ENCODE measurements around the gene BICD2.

The BICD2 gene

DNA sequence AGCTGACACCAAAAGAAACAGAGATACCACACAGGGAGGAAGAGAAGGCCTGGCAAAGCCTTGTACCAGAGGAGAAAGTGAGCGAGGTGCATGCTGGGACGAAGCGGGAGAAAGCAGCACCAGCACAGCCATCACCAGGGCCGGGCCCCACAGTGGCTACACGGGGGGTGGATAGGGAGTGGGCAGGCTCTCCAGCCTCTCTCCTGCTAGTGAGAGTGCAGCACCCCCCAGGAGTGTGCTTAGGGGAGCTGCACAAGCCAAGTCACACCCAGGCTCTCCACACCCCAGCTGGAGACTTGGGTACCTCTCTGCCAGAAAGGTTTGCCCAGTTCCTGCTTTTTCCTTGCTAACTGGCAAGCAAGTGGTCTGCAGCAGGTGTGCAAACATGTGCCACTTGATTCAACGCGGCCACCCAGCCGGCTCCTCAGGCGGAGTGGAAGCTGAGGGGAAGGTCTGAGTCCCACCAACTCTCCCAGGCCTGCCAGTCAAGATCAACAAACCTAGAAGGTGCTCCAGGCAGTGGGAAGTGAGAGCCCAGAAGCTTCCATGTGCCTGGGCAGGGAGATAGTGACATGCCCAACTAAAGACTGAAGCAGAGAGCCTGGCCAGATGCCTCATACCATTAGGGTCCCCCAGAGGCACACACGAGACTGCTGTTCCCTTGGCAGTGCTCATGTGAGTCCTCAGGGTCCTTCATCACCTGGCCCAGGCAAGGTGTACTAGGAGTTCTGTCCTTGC, 39.9 kb downstream of the BICD2 start:
- peaks cover 41% of the 10 kb centered on the region for H3F3A ChIP-seq (ENCODE audit: insufficient read depth)
- H3K27ac ChIP-seq (ENCODE audit: low read depth, low read length), result peak overlapping the region; percentile 87
- no peak overlapping the region for H2AFZ ChIP-seq (ENCODE audit: low read depth, low read length, severe bottlenecking)
- H4K20me1 ChIP-seq (ENCODE audit: low read depth, low read length), result peaks cover 5% of the 10 kb centered on the region; the same call in 1 of the 2 replicates
- H3K4me2 ChIP-seq (ENCODE audit: low read depth, low read length, poor library complexity, severe bottlenecking), result peak overlapping the region; percentile 46
- peaks cover 9% of the 10 kb centered on the region; the same call in 1 of the 2 replicates for H3K36me3 ChIP-seq (ENCODE audit: low read length)
- no peak for TF ChIP-seq EZH2phosphoT487 (conservative IDR thresholded peaks at IDR 0.05; ENCODE audit: low read length)
- TF ChIP-seq, protein P1, sequence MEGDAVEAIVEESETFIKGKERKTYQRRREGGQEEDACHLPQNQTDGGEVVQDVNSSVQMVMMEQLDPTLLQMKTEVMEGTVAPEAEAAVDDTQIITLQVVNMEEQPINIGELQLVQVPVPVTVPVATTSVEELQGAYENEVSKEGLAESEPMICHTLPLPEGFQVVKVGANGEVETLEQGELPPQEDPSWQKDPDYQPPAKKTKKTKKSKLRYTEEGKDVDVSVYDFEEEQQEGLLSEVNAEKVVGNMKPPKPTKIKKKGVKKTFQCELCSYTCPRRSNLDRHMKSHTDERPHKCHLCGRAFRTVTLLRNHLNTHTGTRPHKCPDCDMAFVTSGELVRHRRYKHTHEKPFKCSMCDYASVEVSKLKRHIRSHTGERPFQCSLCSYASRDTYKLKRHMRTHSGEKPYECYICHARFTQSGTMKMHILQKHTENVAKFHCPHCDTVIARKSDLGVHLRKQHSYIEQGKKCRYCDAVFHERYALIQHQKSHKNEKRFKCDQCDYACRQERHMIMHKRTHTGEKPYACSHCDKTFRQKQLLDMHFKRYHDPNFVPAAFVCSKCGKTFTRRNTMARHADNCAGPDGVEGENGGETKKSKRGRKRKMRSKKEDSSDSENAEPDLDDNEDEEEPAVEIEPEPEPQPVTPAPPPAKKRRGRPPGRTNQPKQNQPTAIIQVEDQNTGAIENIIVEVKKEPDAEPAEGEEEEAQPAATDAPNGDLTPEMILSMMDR (IDR thresholded peaks at IDR 0.05; ENCODE audit: insufficient read depth, low read length, poor library complexity, severe bottlenecking), result no peak
- H3K27me3 ChIP-seq (ENCODE audit: low read length), result no peaks in the 10 kb centered on the region
- H3K9me2 ChIP-seq (replicated peaks; ENCODE audit: insufficient read depth, low read length), result no peaks in the 10 kb centered on the region
- peaks cover 16% of the 10 kb centered on the region; the same call in 1 of the 2 replicates for H3K79me2 ChIP-seq (ENCODE audit: insufficient read depth, low read length)
- 0 out of 2 replicates have a peak overlapping the region, but pooled peaks have one; percentile 4 for H3K9ac ChIP-seq (ENCODE audit: low read length)
- H3K9me3 ChIP-seq (ENCODE audit: insufficient read depth, low read length), result no peaks in the 10 kb centered on the region
- no peak overlapping the region for H3K4me3 ChIP-seq (ENCODE audit: insufficient read depth, low read length, poor library complexity, severe bottlenecking)

DNA sequence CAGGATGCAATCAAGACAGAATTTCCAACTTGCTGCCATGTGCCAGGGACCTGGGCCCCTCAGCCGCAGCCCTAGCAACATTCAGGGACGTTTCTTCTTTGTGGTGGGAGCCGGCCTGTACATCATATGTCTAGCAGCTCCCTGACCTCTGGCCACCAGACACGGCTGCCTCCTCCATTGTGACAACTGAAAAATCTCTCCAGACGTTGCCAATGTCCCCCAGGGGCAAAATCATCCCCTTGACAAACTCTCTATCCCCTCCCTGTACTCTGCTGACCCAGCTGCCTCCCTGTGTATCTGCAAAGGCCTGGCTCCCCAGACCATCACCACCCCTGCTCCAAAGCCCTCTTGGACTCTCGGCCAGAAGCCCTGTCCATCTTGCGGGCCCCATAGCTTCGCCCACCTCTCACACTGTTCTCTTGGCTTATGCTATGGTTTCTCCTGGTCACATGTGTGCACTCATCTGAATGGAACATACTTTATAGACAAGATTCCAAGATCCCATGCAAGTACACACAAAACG, 40.8 kb downstream of the BICD2 start:
- Histone ChIP-seq H3K36me3 (ENCODE audit: low read length) (peaks cover 9% of the 10 kb centered on the region; the same call in 1 of the 2 replicates), H3K9me2 (replicated peaks; ENCODE audit: insufficient read depth, low read length) (no peaks in the 10 kb centered on the region), H3K27ac (ENCODE audit: low read depth, low read length) (peak overlapping the region; percentile 87)

DNA sequence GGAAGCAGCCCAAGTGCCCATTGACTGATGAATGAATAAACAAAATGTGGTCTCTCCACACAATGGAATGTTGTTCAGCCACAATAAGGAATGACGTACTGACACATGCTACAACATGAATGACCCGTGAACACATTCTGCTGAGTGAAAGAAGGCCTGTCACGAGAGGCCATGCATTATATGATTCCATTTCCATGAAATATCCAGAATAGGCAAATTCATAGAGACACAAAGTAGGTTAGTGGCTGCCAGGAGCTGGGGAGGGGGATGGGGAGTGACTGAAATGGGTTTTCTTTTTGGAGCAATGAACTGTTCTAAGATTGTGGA, 41.4 kb downstream of the BICD2 start:
- no peaks in the 10 kb centered on the region for H3K9me2 ChIP-seq (replicated peaks; ENCODE audit: insufficient read depth, low read length)
- H3K27me3 ChIP-seq (ENCODE audit: low read length), result no peaks in the 10 kb centered on the region
- peaks cover 41% of the 10 kb centered on the region for H3F3A ChIP-seq (ENCODE audit: insufficient read depth)
- peak overlapping the region; percentile 87 for H3K27ac ChIP-seq (ENCODE audit: low read depth, low read length)
- peak overlapping the region; percentile 24; the same call in 1 of the 2 replicates for H3K9ac ChIP-seq (ENCODE audit: low read length)
- peak overlapping the region; percentile 46 for H3K4me2 ChIP-seq (ENCODE audit: low read depth, low read length, poor library complexity, severe bottlenecking)
- H3K4me3 ChIP-seq (ENCODE audit: insufficient read depth, low read length, poor library complexity, severe bottlenecking), result no peak overlapping the region
- H4K20me1 ChIP-seq (ENCODE audit: low read depth, low read length), result peaks cover 2% of the 10 kb centered on the region; the same call in 1 of the 2 replicates
- TF ChIP-seq, protein P1 (IDR thresholded peaks at IDR 0.05; ENCODE audit: insufficient read depth, low read length, poor library complexity, severe bottlenecking), result no peak
- TF ChIP-seq EZH2phosphoT487 (conservative IDR thresholded peaks at IDR 0.05; ENCODE audit: low read length), result no peak
- no peak overlapping the region for H2AFZ ChIP-seq (ENCODE audit: low read depth, low read length, severe bottlenecking)
- H3K79me2 ChIP-seq (ENCODE audit: insufficient read depth, low read length), result peaks cover 13% of the 10 kb centered on the region; the same call in 1 of the 2 replicates
- H3K36me3 ChIP-seq (ENCODE audit: low read length), result peaks cover 6% of the 10 kb centered on the region; the same call in 1 of the 2 replicates
- H3K9me3 ChIP-seq (ENCODE audit: insufficient read depth, low read length), result no peaks in the 10 kb centered on the region

More for the DNA sequence above, 40.8 kb downstream of the BICD2 start:
- Histone ChIP-seq H3K9ac (ENCODE audit: low read length) (peak overlapping the region; percentile 24; the same call in 1 of the 2 replicates), H3K27me3 (ENCODE audit: low read length) (no peaks in the 10 kb centered on the region), H3K9me3 (ENCODE audit: insufficient read depth, low read length) (no peaks in the 10 kb centered on the region), H3F3A (ENCODE audit: insufficient read depth) (peaks cover 41% of the 10 kb centered on the region), H3K4me2 (ENCODE audit: low read depth, low read length, poor library complexity, severe bottlenecking) (peak overlapping the region; percentile 46), H2AFZ (ENCODE audit: low read depth, low read length, severe bottlenecking) (no peak overlapping the region), H4K20me1 (ENCODE audit: low read depth, low read length) (peaks cover 5% of the 10 kb centered on the region; the same call in 1 of the 2 replicates), H3K79me2 (ENCODE audit: insufficient read depth, low read length) (peaks cover 16% of the 10 kb centered on the region; the same call in 1 of the 2 replicates), H3K4me3 (ENCODE audit: insufficient read depth, low read length, poor library complexity, severe bottlenecking) (no peak overlapping the region)
- TF ChIP-seq EZH2phosphoT487 (conservative IDR thresholded peaks at IDR 0.05; ENCODE audit: low read length), result no peak
- TF ChIP-seq, protein P1 (IDR thresholded peaks at IDR 0.05; ENCODE audit: insufficient read depth, low read length, poor library complexity, severe bottlenecking), result no peak
